Measurements from ENCODE around the gene MFN2.

Gene MFN2

DNA sequence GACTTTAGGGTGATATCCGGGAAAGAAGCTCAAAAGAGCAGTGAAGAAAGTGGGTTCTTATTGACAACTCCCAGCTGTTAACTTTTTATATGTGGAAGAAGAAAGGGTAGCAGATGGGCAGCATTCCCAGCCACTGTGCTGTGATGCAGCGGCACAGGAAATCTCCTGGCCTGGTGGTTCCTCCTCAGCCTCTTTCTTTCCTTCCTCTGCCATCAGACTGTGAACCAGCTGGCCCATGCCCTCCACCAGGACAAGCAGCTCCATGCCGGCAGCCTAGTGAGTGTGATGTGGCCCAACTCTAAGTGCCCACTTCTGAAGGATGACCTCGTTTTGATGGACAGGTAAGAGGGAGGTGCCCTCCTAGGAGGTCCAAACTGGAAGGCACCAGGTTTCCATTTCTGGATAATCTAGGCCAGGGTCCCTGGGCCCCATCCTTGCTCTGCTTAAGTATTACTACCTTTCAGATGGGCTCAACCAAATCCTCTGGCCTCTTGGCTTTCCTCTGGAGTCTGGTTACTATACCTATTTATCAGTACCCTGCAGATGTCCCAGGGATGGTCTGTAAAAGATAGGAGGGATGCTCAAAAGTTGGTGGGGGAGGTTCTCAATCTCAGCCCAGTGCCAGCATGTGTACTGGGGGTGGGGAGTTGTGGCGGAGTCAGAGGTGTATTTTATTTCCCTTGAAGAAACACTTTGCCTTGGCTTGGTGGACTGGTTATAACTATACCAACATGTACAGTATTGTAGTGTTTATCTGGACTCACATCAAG is 17.0 kb downstream of the MFN2 start:
- ChIA-PET CTCF (interaction anchor here (1.1 kb wide), 1 partner anchor 159 kb away, joined by 3 read pairs; no protein-coding TSS in a partner anchor), POLR2A (interaction anchor here (0.8 kb wide), 1 partner anchor 17 kb away, joined by 3 read pairs; no protein-coding TSS in a partner anchor)

DNA sequence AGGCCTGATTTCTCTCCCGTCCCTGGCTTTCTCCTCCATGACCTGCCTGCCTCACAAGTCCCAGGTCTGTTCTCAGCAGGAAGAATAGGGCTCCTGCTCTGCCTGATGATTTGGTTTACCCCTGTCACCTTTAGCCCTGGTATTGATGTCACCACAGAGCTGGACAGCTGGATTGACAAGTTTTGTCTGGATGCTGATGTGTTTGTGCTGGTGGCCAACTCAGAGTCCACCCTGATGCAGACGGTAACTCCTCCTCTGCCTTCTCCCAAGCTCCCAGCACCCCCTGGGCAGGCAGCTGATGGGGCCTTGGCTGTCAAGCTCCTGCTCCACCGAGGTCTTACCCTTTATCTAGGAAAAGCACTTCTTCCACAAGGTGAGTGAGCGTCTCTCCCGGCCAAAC is 18.4 kb downstream of the MFN2 start:
- ChIA-PET CTCF (no interaction called here), POLR2A (interaction anchor here (0.6 to 1.7 kb wide), 2 partner anchors 11 to 89 kb away, joined by 3 to 4 read pairs; no protein-coding TSS in a partner anchor)
- DNase-seq (ENCODE audit: extremely low spot score) = no peak
- TF ChIP-seq FOXK2 (IDR thresholded peaks at IDR 0.05) = no peak
- no peak for TF ChIP-seq ARNT (IDR thresholded peaks at IDR 0.05)

More for the DNA sequence above, 17.0 kb downstream of the MFN2 start:
- DNase-seq (ENCODE audit: extremely low spot score) = no peak
- TF ChIP-seq FOXA1 (IDR thresholded peaks at IDR 0.05) (no peak), L3MBTL2 (conservative IDR thresholded peaks at IDR 0.05) (no peak), CTBP1 (IDR thresholded peaks at IDR 0.05; ENCODE audit: borderline replicate concordance) (no peak), FOXK2 (IDR thresholded peaks at IDR 0.05) (no peak), HDGF (IDR thresholded peaks at IDR 0.05; ENCODE audit: borderline replicate concordance) (no peak), TARDBP (IDR thresholded peaks at IDR 0.05) (no peak), LEF1 (IDR thresholded peaks at IDR 0.05; ENCODE audit: borderline replicate concordance) (no peak), BHLHE40 (IDR thresholded peaks at IDR 0.05; ENCODE audit: borderline replicate concordance) (no peak), ELF4 (IDR thresholded peaks at IDR 0.05) (no peak), SP1 (IDR thresholded peaks at IDR 0.05) (no peak), ARNT (IDR thresholded peaks at IDR 0.05) (no peak), FOXM1 (IDR thresholded peaks at IDR 0.05; ENCODE audit: borderline replicate concordance) (no peak), NFRKB (IDR thresholded peaks at IDR 0.05) (no peak), SUZ12 (IDR thresholded peaks at IDR 0.05) (no peak), ZNF384 (IDR thresholded peaks at IDR 0.05) (no peak), PKNOX1 (IDR thresholded peaks at IDR 0.05) (no peak)

GRCh38 chr1:11999236-11999635 is 19.0 kb downstream of the MFN2 start:
- ChIA-PET CTCF (no interaction called here), POLR2A (interaction anchor here (1.7 kb wide), 1 partner anchor 89 kb away, joined by 4 read pairs; no protein-coding TSS in a partner anchor)
- no peak for DNase-seq (ENCODE audit: extremely low spot score)
- no peak for TF ChIP-seq L3MBTL2 (conservative IDR thresholded peaks at IDR 0.05)
- no peak for TF ChIP-seq SUZ12 (IDR thresholded peaks at IDR 0.05)
- TF ChIP-seq ZNF384 (IDR thresholded peaks at IDR 0.05) = no peak
- TF ChIP-seq SP1 (IDR thresholded peaks at IDR 0.05) = no peak
- no peak for TF ChIP-seq PKNOX1 (IDR thresholded peaks at IDR 0.05)
- no peak for TF ChIP-seq HDGF (IDR thresholded peaks at IDR 0.05; ENCODE audit: borderline replicate concordance)
- no peak for TF ChIP-seq FOXA1 (IDR thresholded peaks at IDR 0.05)
- TF ChIP-seq BHLHE40 (IDR thresholded peaks at IDR 0.05; ENCODE audit: borderline replicate concordance) = no peak
- TF ChIP-seq NFRKB (IDR thresholded peaks at IDR 0.05) = no peak
- TF ChIP-seq FOXK2 (IDR thresholded peaks at IDR 0.05) = no peak
- no peak for TF ChIP-seq CTBP1 (IDR thresholded peaks at IDR 0.05; ENCODE audit: borderline replicate concordance)
- no peak for TF ChIP-seq FOXM1 (IDR thresholded peaks at IDR 0.05; ENCODE audit: borderline replicate concordance)
- no peak for TF ChIP-seq TARDBP (IDR thresholded peaks at IDR 0.05)
- no peak for TF ChIP-seq ELF4 (IDR thresholded peaks at IDR 0.05)
- TF ChIP-seq ARNT (IDR thresholded peaks at IDR 0.05) = no peak
- TF ChIP-seq LEF1 (IDR thresholded peaks at IDR 0.05; ENCODE audit: borderline replicate concordance) = no peak

DNA sequence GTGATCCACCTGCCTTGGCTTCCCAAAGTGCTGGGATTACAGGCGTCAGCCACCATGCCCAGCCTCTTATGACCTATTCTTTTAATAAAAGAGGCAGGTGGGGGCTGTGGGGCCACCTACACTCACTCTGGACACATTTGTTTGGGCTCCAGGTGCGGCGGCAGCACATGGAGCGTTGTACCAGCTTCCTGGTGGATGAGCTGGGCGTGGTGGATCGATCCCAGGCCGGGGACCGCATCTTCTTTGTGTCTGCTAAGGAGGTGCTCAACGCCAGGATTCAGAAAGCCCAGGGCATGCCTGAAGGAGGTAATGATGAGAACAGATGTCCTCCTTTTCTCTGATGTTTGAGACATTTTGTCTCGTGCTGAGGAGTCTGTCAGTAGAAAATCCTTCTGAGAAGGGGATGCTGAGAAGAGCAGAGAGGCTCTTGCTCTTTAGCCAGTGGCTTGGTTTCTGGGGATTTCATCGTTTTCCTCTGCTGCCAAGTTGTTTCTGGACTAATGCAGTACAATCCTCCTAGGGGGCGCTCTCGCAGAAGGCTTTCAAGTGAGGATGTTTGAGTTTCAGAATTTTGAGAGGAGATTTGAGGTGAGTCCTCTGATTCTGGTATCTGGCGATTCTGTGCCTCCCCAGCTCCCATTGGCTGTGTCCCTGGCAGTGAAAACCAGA is 21.1 kb downstream of the MFN2 start:
- ChIA-PET POLR2A (interaction anchor here (1.9 kb wide), 1 partner anchor 92 kb away, joined by 5 read pairs; no protein-coding TSS in a partner anchor), CTCF (no interaction called here)
- TF ChIP-seq NFRKB (IDR thresholded peaks at IDR 0.05) = no peak
- TF ChIP-seq ARNT (IDR thresholded peaks at IDR 0.05) = no peak
- TF ChIP-seq L3MBTL2 (conservative IDR thresholded peaks at IDR 0.05) = no peak
- no peak for TF ChIP-seq CTBP1 (IDR thresholded peaks at IDR 0.05; ENCODE audit: borderline replicate concordance)
- no peak for TF ChIP-seq SP1 (IDR thresholded peaks at IDR 0.05)
- no peak for TF ChIP-seq BHLHE40 (IDR thresholded peaks at IDR 0.05; ENCODE audit: borderline replicate concordance)
- TF ChIP-seq FOXK2 (IDR thresholded peaks at IDR 0.05) = no peak
- no peak for TF ChIP-seq ZNF384 (IDR thresholded peaks at IDR 0.05)
- no peak for TF ChIP-seq FOXA1 (IDR thresholded peaks at IDR 0.05)
- TF ChIP-seq LEF1 (IDR thresholded peaks at IDR 0.05; ENCODE audit: borderline replicate concordance) = no peak
- TF ChIP-seq FOXM1 (IDR thresholded peaks at IDR 0.05; ENCODE audit: borderline replicate concordance) = no peak
- TF ChIP-seq PKNOX1 (IDR thresholded peaks at IDR 0.05) = no peak
- no peak for TF ChIP-seq TARDBP (IDR thresholded peaks at IDR 0.05)
- no peak for TF ChIP-seq ELF4 (IDR thresholded peaks at IDR 0.05)
- no peak for TF ChIP-seq HDGF (IDR thresholded peaks at IDR 0.05; ENCODE audit: borderline replicate concordance)
- peak; percentile 46 for DNase-seq (ENCODE audit: extremely low spot score)

DNA sequence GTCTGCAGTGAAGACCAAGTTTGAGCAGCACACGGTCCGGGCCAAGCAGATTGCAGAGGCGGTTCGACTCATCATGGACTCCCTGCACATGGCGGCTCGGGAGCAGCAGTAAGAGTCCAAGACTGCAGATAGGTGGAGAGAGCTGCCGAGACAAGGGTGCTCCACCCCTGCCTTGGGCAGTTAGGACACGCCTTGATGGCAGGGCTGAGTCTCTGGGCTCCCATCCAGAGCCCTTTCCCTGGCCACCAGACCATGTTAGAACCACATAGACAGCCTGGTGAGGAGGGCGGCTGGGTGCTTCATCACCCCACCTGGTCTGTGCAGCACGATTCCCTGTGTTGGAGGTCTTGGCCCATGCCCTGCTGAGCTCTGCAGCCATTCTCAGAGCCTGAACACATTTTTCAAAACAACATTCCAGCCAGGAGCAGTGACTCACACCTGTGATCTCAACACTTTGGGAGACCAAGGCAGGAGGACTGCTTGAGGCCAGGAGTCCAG is 21.8 kb downstream of the MFN2 start:
- TF ChIP-seq TARDBP (IDR thresholded peaks at IDR 0.05) (no peak), FOXK2 (IDR thresholded peaks at IDR 0.05) (no peak), FOXA1 (IDR thresholded peaks at IDR 0.05) (no peak), ZNF384 (IDR thresholded peaks at IDR 0.05) (no peak), LEF1 (IDR thresholded peaks at IDR 0.05; ENCODE audit: borderline replicate concordance) (no peak), ELF4 (IDR thresholded peaks at IDR 0.05) (no peak), CTBP1 (IDR thresholded peaks at IDR 0.05; ENCODE audit: borderline replicate concordance) (no peak), BHLHE40 (IDR thresholded peaks at IDR 0.05; ENCODE audit: borderline replicate concordance) (no peak), HDGF (IDR thresholded peaks at IDR 0.05; ENCODE audit: borderline replicate concordance) (no peak)
- ChIA-PET CTCF (interaction anchor here (0.6 to 0.8 kb wide), 2 partner anchors 47 to 110 kb away, joined by 3 read pairs; no protein-coding TSS in a partner anchor), POLR2A (interaction anchor here (1.3 kb wide), 1 partner anchor 95 kb away, joined by 3 read pairs; no protein-coding TSS in a partner anchor)
- no peak for DNase-seq (ENCODE audit: extremely low spot score)
